HPDE6-E6E7 (cell line): ENCODE measurements around the gene TMSB15C.

ENCODE experiments used
- DNase-seq: peaks from one replicate; pipeline ENCODE4 v3.0.0; 2011; ENCODE audit warnings: missing footprints; ENCODE audit errors: extremely low spot score

The TMSB15C gene

GRCh38 chrX:104045642-104046041, 30.4 kb downstream of the TMSB15C start:
- no peak for DNase-seq

GRCh38 chrX:104041003-104041402, 35.0 kb downstream of the TMSB15C start:
- DNase-seq = no peak

- no peak for DNase-seq
Observed at GRCh38 chrX:104039689-104040505, 36.1 kb downstream of the TMSB15C start, which contains the start of gene H2BW2. H2BW2 (plus strand) TSS chrX:104039956; CDS start chrX:104039995, 39 bp downstream.
